ENCODE measurements around the gene ZNF438. TPM values are rescaled to one million over a fixed set of nuclear protein-coding genes. Genes with fewer than 3 reads are reported as not detected.
"Not testable (repeated sequence)": the region's sequence is repeated elsewhere in the genome, so short reads cannot be mapped to it uniquely, and the experiment has no call there.

Gene ZNF438
- total RNA-seq, 2 experiments from 2014 or later = 2.3 to 2.6 TPM

GRCh38 chr10:31070025-31070424 is 38.4 kb upstream of the ZNF438 start:
- H3K4me1 Mint-ChIP-seq (ENCODE audit: low read depth) = peaks cover 1% of the 10 kb centered on the region
- H3K27ac Mint-ChIP-seq = no peak overlapping the region
- no peaks in the 10 kb centered on the region for H3K36me3 Mint-ChIP-seq (ENCODE audit: low read depth)
- no peak for DNase-seq
- no peak overlapping the region for H3K4me3 Mint-ChIP-seq
- no peaks in the 10 kb centered on the region for H3K9me3 Mint-ChIP-seq (ENCODE audit: insufficient read depth)
- H3K27me3 Mint-ChIP-seq (ENCODE audit: low read depth) = peaks cover 21% of the 10 kb centered on the region
- ChIA-PET CTCF (no interaction called here), POLR2A (no interaction called here)
- ATAC-seq = no peak

- DNase-seq = no peak
- Mint-ChIP-seq H3K36me3 (ENCODE audit: low read depth) (no peaks in the 10 kb centered on the region), H3K9me3 (ENCODE audit: insufficient read depth) (no peaks in the 10 kb centered on the region), H3K27ac (no peak overlapping the region), H3K27me3 (ENCODE audit: low read depth) (peaks cover 21% of the 10 kb centered on the region), H3K4me3 (no peak overlapping the region), H3K4me1 (ENCODE audit: low read depth) (peaks cover 1% of the 10 kb centered on the region)
- ATAC-seq = no peak
- ChIA-PET POLR2A (no interaction called here), CTCF (no interaction called here)
These were observed 37.7 kb upstream of the ZNF438 start for GRCh38 chr10:31069411-31069810.

GRCh38 chr10:31064348-31064747 is 32.7 kb upstream of the ZNF438 start:
- CTCF ChIA-PET = interaction anchor here (1.4 to 1.6 kb wide), 2 partner anchors 9 to 424 kb away, joined by 3 to 4 read pairs; no protein-coding TSS in a partner anchor
- no peaks in the 10 kb centered on the region for H3K4me1 Mint-ChIP-seq (ENCODE audit: low read depth)
- no peaks in the 10 kb centered on the region for H3K36me3 Mint-ChIP-seq (ENCODE audit: low read depth)
- H3K27ac Mint-ChIP-seq = no peak overlapping the region
- DNase-seq (no peak), ATAC-seq (no peak)
- no peak overlapping the region for H3K4me3 Mint-ChIP-seq
- peaks cover 10% of the 10 kb centered on the region for H3K27me3 Mint-ChIP-seq (ENCODE audit: low read depth)
- POLR2A ChIA-PET = no interaction called here
- H3K9me3 Mint-ChIP-seq (ENCODE audit: insufficient read depth) = no peaks in the 10 kb centered on the region

- ChIA-PET POLR2A (interaction anchor here (0.6 kb wide), 1 partner anchor 462 kb away, joined by 3 read pairs; no protein-coding TSS in a partner anchor), CTCF (interaction anchor here (1.4 to 1.6 kb wide), 2 partner anchors 9 to 424 kb away, joined by 3 to 4 read pairs; no protein-coding TSS in a partner anchor)
- peaks cover 8% of the 10 kb centered on the region for H3K27me3 Mint-ChIP-seq (ENCODE audit: low read depth)
- no peaks in the 10 kb centered on the region for H3K9me3 Mint-ChIP-seq (ENCODE audit: insufficient read depth)
- no peak overlapping the region for H3K4me3 Mint-ChIP-seq
- DNase-seq (no peak), ATAC-seq (no peak)
- H3K36me3 Mint-ChIP-seq (ENCODE audit: low read depth) = no peaks in the 10 kb centered on the region
- H3K4me1 Mint-ChIP-seq (ENCODE audit: low read depth) = no peaks in the 10 kb centered on the region
- no peak overlapping the region for H3K27ac Mint-ChIP-seq
These were observed 32.2 kb upstream of the ZNF438 start for GRCh38 chr10:31063841-31064240.

GRCh38 chr10:31062856-31063255 is 31.2 kb upstream of the ZNF438 start:
- Mint-ChIP-seq H3K36me3 (ENCODE audit: low read depth) (no peaks in the 10 kb centered on the region), H3K4me3 (no peak overlapping the region), H3K9me3 (ENCODE audit: insufficient read depth) (no peaks in the 10 kb centered on the region), H3K4me1 (ENCODE audit: low read depth) (no peaks in the 10 kb centered on the region), H3K27ac (no peak overlapping the region), H3K27me3 (ENCODE audit: low read depth) (peaks cover 8% of the 10 kb centered on the region)
- DNase-seq = no peak
- POLR2A ChIA-PET = no interaction called here
- no peak for ATAC-seq
- CTCF ChIA-PET = interaction anchor here (1.6 kb wide), 1 partner anchor 10 kb away, joined by 4 read pairs; no protein-coding TSS in a partner anchor

- peaks cover 8% of the 10 kb centered on the region for H3K27me3 Mint-ChIP-seq (ENCODE audit: low read depth)
- CTCF ChIA-PET = no interaction called here
- ATAC-seq = no peak
These were observed 30.3 kb upstream of the ZNF438 start for GRCh38 chr10:31061941-31062340.

GRCh38 chr10:31058795-31059703 is 27.4 kb upstream of the ZNF438 start:
- Mint-ChIP-seq H3K4me1 (ENCODE audit: low read depth) (no peaks in the 10 kb centered on the region), H3K27me3 (ENCODE audit: low read depth) (no peaks in the 10 kb centered on the region), H3K9me3 (ENCODE audit: insufficient read depth) (no peaks in the 10 kb centered on the region), H3K36me3 (ENCODE audit: low read depth) (no peaks in the 10 kb centered on the region), H3K27ac (no peak overlapping the region), H3K4me3 (no peak overlapping the region)
- ChIA-PET CTCF (no interaction called here), POLR2A (interaction anchor here (0.6 kb wide), 1 partner anchor 275 kb away, joined by 3 read pairs; no protein-coding TSS in a partner anchor)
- DNase-seq (no peak), ATAC-seq (no peak)

More at GRCh38 chr10:31061941-31062340, 30.3 kb upstream of the ZNF438 start:
- H3K4me3 Mint-ChIP-seq = no peak overlapping the region
- no peak for DNase-seq
- H3K9me3 Mint-ChIP-seq (ENCODE audit: insufficient read depth) = no peaks in the 10 kb centered on the region
- no peaks in the 10 kb centered on the region for H3K4me1 Mint-ChIP-seq (ENCODE audit: low read depth)
- POLR2A ChIA-PET = no interaction called here
- no peaks in the 10 kb centered on the region for H3K36me3 Mint-ChIP-seq (ENCODE audit: low read depth)
- no peak overlapping the region for H3K27ac Mint-ChIP-seq

GRCh38 chr10:31056678-31057077 is 25.0 kb upstream of the ZNF438 start:
- DNase-seq; H3K36me3 Mint-ChIP-seq (ENCODE audit: low read depth); ATAC-seq; H3K27ac Mint-ChIP-seq; H3K27me3 Mint-ChIP-seq (ENCODE audit: low read depth); H3K9me3 Mint-ChIP-seq (ENCODE audit: insufficient read depth); H3K4me1 Mint-ChIP-seq (ENCODE audit: low read depth); H3K4me3 Mint-ChIP-seq; POLR2A ChIA-PET: not testable (repeated sequence)
- CTCF ChIA-PET = interaction anchor here (0.6 kb wide), 1 partner anchor 124 kb away, joined by 3 read pairs; no protein-coding TSS in a partner anchor

- ChIA-PET CTCF (no interaction called here), POLR2A (no interaction called here)
- no peaks in the 10 kb centered on the region for H3K4me1 Mint-ChIP-seq (ENCODE audit: low read depth)
- DNase-seq (no peak), ATAC-seq (no peak)
- H3K27ac Mint-ChIP-seq = no peak overlapping the region
- H3K9me3 Mint-ChIP-seq (ENCODE audit: insufficient read depth) = no peaks in the 10 kb centered on the region
- H3K27me3 Mint-ChIP-seq (ENCODE audit: low read depth) = no peaks in the 10 kb centered on the region
- no peaks in the 10 kb centered on the region for H3K36me3 Mint-ChIP-seq (ENCODE audit: low read depth)
- H3K4me3 Mint-ChIP-seq = no peak overlapping the region
These were observed 24.0 kb upstream of the ZNF438 start for GRCh38 chr10:31055573-31056251.

GRCh38 chr10:31051703-31052102 is 20.0 kb upstream of the ZNF438 start:
- DNase-seq = no peak
- H3K4me1 Mint-ChIP-seq (ENCODE audit: low read depth) = no peaks in the 10 kb centered on the region
- ChIA-PET CTCF (no interaction called here), POLR2A (no interaction called here)
- no peak for ATAC-seq
- no peak overlapping the region for H3K27ac Mint-ChIP-seq
- no peak overlapping the region for H3K4me3 Mint-ChIP-seq
- H3K9me3 Mint-ChIP-seq (ENCODE audit: insufficient read depth) = no peaks in the 10 kb centered on the region
- peaks cover 8% of the 10 kb centered on the region for H3K27me3 Mint-ChIP-seq (ENCODE audit: low read depth)
- H3K36me3 Mint-ChIP-seq (ENCODE audit: low read depth) = no peaks in the 10 kb centered on the region

- CTCF ChIA-PET = no interaction called here
- ATAC-seq = no peak
- POLR2A ChIA-PET = no interaction called here
These were observed 11.0 kb upstream of the ZNF438 start for GRCh38 chr10:31042670-31043069.

GRCh38 chr10:31041011-31041410 is 9.3 kb upstream of the ZNF438 start:
- Mint-ChIP-seq H3K4me3 (no peak overlapping the region), H3K27me3 (ENCODE audit: low read depth) (no peaks in the 10 kb centered on the region)

More at GRCh38 chr10:31042670-31043069, 11.0 kb upstream of the ZNF438 start:
- peaks cover 5% of the 10 kb centered on the region for H3K27me3 Mint-ChIP-seq (ENCODE audit: low read depth)
- H3K27ac Mint-ChIP-seq = no peak overlapping the region
- H3K36me3 Mint-ChIP-seq (ENCODE audit: low read depth) = no peaks in the 10 kb centered on the region
- no peaks in the 10 kb centered on the region for H3K9me3 Mint-ChIP-seq (ENCODE audit: insufficient read depth)
- H3K4me1 Mint-ChIP-seq (ENCODE audit: low read depth) = peaks cover 6% of the 10 kb centered on the region
- H3K4me3 Mint-ChIP-seq = no peak overlapping the region
- no peak for DNase-seq

More at GRCh38 chr10:31041011-31041410, 9.3 kb upstream of the ZNF438 start:
- Mint-ChIP-seq H3K4me1 (ENCODE audit: low read depth) (peaks cover 6% of the 10 kb centered on the region), H3K36me3 (ENCODE audit: low read depth) (no peaks in the 10 kb centered on the region), H3K9me3 (ENCODE audit: insufficient read depth) (no peaks in the 10 kb centered on the region), H3K27ac (no peak overlapping the region)
- ATAC-seq (no peak), DNase-seq (no peak)
- POLR2A ChIA-PET = no interaction called here
- CTCF ChIA-PET = interaction anchor here (0.7 kb wide), 1 partner anchor 31 kb away, joined by 3 read pairs; no protein-coding TSS in a partner anchor

Measured in activated CD8-positive, alpha-beta T cell treated with anti-CD3 and anti-CD28 coated beads, Interleukin-2, amount 10 ng/mL, durations not matched to agents 7 days and 5 days (primary cell).